K562 (cell line): ENCODE data around the gene GPD1L. TPM values are rescaled to one million over a fixed set of nuclear protein-coding genes. Genes with fewer than 3 reads are reported as not detected.

Experiments
- CBX3 ChIP-seq, 2 experiments: IDR thresholded peaks; 1 replicate in 1 of 2; 2 replicates in 1 of 2; pipeline ENCODE4 v1.6.1; 2012; ENCODE audit warnings: inconsistent platforms in 2 of 2, low read length in 2 of 2, borderline replicate concordance in 1 of 2, control low read depth in 1 of 2
- CCNT2 ChIP-seq: IDR thresholded peaks from 2 replicates; pipeline ENCODE4 v1.6.1; 2011; ENCODE audit warnings: borderline replicate concordance, low read depth, mild to moderate bottlenecking, moderate library complexity, mixed read lengths, low read length; ENCODE audit not compliant: insufficient read length; ENCODE audit errors: extremely low read depth
- GABPB1 ChIP-seq: sonication (generic); formaldehyde crosslinking; IDR thresholded peaks from 2 replicates; pipeline ENCODE4 v1.8.0; 2022; ENCODE audit warnings: mild to moderate bottlenecking, missing genetic modification reagents
- HNRNPL ChIP-seq: fragments of 200-400 bp; formaldehyde crosslinking; IDR thresholded peaks from 2 replicates; pipeline ENCODE4 v1.6.1; 2017; ENCODE audit warnings: low read depth, mild to moderate bottlenecking, low read length
- MXI1 ChIP-seq: IDR thresholded peaks from 2 replicates; pipeline ENCODE4 v1.6.1; 2011; ENCODE audit warnings: low read depth, mild to moderate bottlenecking, improper control_type of control experiment, low read length
- NR2C2 ChIP-seq, 2 experiments: fragments of 200-800 bp in 1 of 2; sonication (Bioruptor generic) in 1 of 2; sonication (generic) in 1 of 2; formaldehyde crosslinking in 1 of 2; IDR thresholded peaks; 2 replicates each; pipeline versions ENCODE4 v1.6.1 to v1.8.0; 2016 to 2022; ENCODE audit warnings: mild to moderate bottlenecking in 1 of 2, missing compliant biosample characterization in 1 of 2, missing genetic modification characterization in 1 of 2, missing genetic modification reagents in 1 of 2
- POLR2G ChIP-seq: fragments of 200-400 bp; formaldehyde crosslinking; IDR thresholded peaks from 2 replicates; pipeline ENCODE4 v1.6.1; 2017; ENCODE audit warnings: low read depth, mild to moderate bottlenecking, antibody characterized with exemption, low read length, moderate library complexity
- PURB ChIP-seq: sonication (generic); formaldehyde crosslinking; IDR thresholded peaks from 2 replicates; pipeline ENCODE4 v1.9.0; 2021; ENCODE audit warnings: low read depth, mild to moderate bottlenecking, missing genetic modification reagents
- RB1 ChIP-seq: fragments of 450-650 bp; IDR thresholded peaks from 2 replicates; pipeline ENCODE4 v1.6.1; 2017; ENCODE audit warnings: low read depth, mild to moderate bottlenecking
- RBM25 ChIP-seq: fragments of 200-400 bp; formaldehyde crosslinking; IDR thresholded peaks from 2 replicates; pipeline ENCODE4 v1.6.1; 2018; ENCODE audit warnings: low read length, low read depth, moderate library complexity; ENCODE audit not compliant: severe bottlenecking
- SNRNP70 ChIP-seq: fragments of 200-400 bp; formaldehyde crosslinking; optimal IDR thresholded peaks from 2 replicates; pipeline ENCODE3; 2017; ENCODE audit warnings: low read depth, low read length
- TBL1XR1 ChIP-seq, 2 experiments: IDR thresholded peaks; 2 replicates each; pipeline ENCODE4 v1.6.1; 2012; ENCODE audit warnings: improper control_type of control experiment in 2 of 2, low read length in 2 of 2, mild to moderate bottlenecking in 1 of 2
- polyA plus RNA-seq, 8 experiments: library from polyadenylated mRNA; depleted of rRNA in 4 of 8; stranded (reverse) in 5 of 8; unstranded in 3 of 8; fragments of >200 nt; fragmentation: Nextera tagmentation in 2 of 8; fragmentation: Illumina TruSeq in 1 of 8; extraction: Ambion mirVana in 2 of 8; extraction: Trizol in 1 of 8; gene quantifications; 2 replicates each; pipeline versions ENCODE4 v1.2.1 to v1.2.3, GENCODE V29; 2011 to 2014; ENCODE audit warnings: inconsistent platforms in 1 of 8, missing spikeins in 1 of 8
- total RNA-seq, 7 experiments: library from RNA; depleted of rRNA in 6 of 7; stranded (reverse); fragments of >200 nt in 6 of 7; fragmentation: Illumina TruSeq in 2 of 7; extraction: Trizol in 2 of 7; gene quantifications; 2 replicates each; pipeline versions ENCODE4 v1.2.1 to v1.2.3, GENCODE V29; 2011 to 2021; ENCODE audit warnings: low replicate concordance in 1 of 7
- TF ChIP-seq, protein P1 (sequence below): fragments of 450-650 bp; formaldehyde crosslinking; IDR thresholded peaks from 2 replicates; pipeline ENCODE4 v1.4.0; 2020; ENCODE audit warnings: mild to moderate bottlenecking, moderate library complexity
- TF ChIP-seq, protein P2 (sequence below): fragments of 450-650 bp; formaldehyde crosslinking; IDR thresholded peaks from 2 replicates; pipeline ENCODE4 v1.4.0; 2022; ENCODE audit warnings: missing genetic modification characterization
- TF ChIP-seq, protein P3 (sequence below): fragments of 450-650 bp; formaldehyde crosslinking; IDR thresholded peaks from 2 replicates; pipeline ENCODE4 v1.4.0; 2022; ENCODE audit warnings: missing genetic modification characterization

GPD1L gene
- total and polyA plus RNA-seq, 9 of the 15 experiments (the other 6 are each of a cell fraction or from before 2014, with no cell fraction given): 1.6 to 17.3 (median 12.3) TPM

DNA sequence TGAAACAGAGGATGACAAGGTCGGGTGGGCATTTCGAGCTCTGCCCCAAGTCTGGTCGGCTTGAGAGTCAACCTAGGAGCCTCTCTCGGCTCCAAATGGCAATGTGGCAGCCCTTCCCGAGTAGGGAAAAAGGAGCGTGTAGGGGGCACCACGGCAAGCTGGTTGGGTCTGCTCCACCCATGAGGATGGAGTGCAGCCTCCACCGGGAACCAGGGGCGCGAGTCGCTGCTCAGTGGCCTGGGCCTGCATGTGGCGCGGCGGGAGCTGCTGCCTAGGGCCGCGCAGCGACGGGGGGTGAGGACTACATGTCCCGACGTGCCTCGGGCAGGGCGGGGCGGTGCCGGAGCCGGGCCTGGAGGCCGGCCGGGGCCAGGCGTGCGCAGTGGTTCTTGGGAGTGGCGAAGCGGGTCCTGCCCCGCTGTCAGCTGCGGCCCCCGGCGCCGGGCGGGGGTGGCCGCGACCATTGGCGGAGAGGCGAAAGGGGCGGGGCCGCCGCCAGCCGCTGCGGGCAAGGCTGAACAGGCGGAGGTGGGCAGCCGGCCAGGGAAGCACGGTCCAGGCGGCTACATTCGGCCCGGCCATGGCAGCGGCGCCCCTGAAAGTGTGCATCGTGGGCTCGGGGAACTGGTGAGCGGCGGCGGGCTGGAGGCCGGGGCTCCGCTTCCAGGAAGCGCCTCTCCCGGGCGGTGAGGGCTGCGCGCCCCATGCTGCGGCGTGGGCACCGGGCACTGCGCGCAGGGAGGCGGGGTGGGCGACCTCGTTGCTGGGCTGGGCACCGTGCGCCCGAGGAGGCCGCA is at the start of gene GPD1L (continued):
- TF ChIP-seq, protein P1, sequence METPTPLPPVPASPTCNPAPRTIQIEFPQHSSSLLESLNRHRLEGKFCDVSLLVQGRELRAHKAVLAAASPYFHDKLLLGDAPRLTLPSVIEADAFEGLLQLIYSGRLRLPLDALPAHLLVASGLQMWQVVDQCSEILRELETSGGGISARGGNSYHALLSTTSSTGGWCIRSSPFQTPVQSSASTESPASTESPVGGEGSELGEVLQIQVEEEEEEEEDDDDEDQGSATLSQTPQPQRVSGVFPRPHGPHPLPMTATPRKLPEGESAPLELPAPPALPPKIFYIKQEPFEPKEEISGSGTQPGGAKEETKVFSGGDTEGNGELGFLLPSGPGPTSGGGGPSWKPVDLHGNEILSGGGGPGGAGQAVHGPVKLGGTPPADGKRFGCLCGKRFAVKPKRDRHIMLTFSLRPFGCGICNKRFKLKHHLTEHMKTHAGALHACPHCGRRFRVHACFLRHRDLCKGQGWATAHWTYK (CRISPR knock-in tag): no peak
- TF ChIP-seq CBX3 (IDR thresholded peaks at IDR 0.05; ENCODE audit: borderline replicate concordance in 1 of 2, low read length in 2 of 2) (0 out of 3 replicates have a peak, but pooled peaks of 1 of the 2 experiments have one; percentile 7), POLR2G (peak; percentile 85), RB1 (peak; percentile 81), RBM25 (peak; percentile 68), GABPB1 (CRISPR knock-in tag) (peak; percentile 76; the same call in 1 of the 2 replicates), TBL1XR1 (IDR thresholded peaks at IDR 0.05; ENCODE audit: low read length in 2 of 2) (no peak), CCNT2 (peak; percentile 65), PURB (no peak), NR2C2 (CRISPR knock-in tag; IDR thresholded peaks at IDR 0.05) (peak; percentile 64; the same call in 1 of the 2 replicates), NR2C2 (tag; IDR thresholded peaks at IDR 0.05) (peak; percentile 86), HNRNPL (peak; percentile 100), SNRNP70 (no peak), MXI1 (no peak; the same call in 1 of the 2 replicates)
- TF ChIP-seq, protein P2, sequence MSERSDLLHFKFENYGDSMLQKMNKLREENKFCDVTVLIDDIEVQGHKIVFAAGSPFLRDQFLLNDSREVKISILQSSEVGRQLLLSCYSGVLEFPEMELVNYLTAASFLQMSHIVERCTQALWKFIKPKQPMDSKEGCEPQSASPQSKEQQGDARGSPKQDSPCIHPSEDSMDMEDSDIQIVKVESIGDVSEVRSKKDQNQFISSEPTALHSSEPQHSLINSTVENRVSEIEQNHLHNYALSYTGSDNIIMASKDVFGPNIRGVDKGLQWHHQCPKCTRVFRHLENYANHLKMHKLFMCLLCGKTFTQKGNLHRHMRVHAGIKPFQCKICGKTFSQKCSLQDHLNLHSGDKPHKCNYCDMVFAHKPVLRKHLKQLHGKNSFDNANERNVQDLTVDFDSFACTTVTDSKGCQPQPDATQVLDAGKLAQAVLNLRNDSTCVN (CRISPR knock-in tag): no peak
- TF ChIP-seq, protein P3, sequence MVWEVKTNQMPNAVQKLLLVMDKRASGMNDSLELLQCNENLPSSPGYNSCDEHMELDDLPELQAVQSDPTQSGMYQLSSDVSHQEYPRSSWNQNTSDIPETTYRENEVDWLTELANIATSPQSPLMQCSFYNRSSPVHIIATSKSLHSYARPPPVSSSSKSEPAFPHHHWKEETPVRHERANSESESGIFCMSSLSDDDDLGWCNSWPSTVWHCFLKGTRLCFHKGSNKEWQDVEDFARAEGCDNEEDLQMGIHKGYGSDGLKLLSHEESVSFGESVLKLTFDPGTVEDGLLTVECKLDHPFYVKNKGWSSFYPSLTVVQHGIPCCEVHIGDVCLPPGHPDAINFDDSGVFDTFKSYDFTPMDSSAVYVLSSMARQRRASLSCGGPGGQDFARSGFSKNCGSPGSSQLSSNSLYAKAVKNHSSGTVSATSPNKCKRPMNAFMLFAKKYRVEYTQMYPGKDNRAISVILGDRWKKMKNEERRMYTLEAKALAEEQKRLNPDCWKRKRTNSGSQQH (CRISPR knock-in tag): no peak
